Erythroblast (primary cell): ENCODE results near the gene THBS1.
A peak's percentile ranks its signal among the peaks of the same experiment; 100 is the strongest.

Experiments used
- DNase-seq, 2 experiments: peaks; one replicate each; lab custom pipeline; 2025; lab: John Stamatoyannopoulos, UW
- GATA1 ChIP-seq: IDR thresholded peaks from 2 replicates; pipeline ENCODE4 v1.6.1; 2011; ENCODE audit warnings: low read depth, mild to moderate bottlenecking, control low read depth, low read length, moderate library complexity
- POLR2A ChIP-seq: IDR thresholded peaks from 2 replicates; pipeline ENCODE4 v1.6.1; 2011; ENCODE audit warnings: mild to moderate bottlenecking, low read length

Gene THBS1

DNA sequence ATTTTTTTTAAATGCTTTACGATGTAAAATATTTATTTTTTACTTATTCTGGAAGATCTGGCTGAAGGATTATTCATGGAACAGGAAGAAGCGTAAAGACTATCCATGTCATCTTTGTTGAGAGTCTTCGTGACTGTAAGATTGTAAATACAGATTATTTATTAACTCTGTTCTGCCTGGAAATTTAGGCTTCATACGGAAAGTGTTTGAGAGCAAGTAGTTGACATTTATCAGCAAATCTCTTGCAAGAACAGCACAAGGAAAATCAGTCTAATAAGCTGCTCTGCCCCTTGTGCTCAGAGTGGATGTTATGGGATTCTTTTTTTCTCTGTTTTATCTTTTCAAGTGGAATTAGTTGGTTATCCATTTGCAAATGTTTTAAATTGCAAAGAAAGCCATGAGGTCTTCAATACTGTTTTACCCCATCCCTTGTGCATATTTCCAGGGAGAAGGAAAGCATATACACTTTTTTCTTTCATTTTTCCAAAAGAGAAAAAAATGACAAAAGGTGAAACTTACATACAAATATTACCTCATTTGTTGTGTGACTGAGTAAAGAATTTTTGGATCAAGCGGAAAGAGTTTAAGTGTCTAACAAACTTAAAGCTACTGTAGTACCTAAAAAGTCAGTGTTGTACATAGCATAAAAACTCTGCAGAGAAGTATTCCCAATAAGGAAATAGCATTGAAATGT lies 15.6 kb downstream of the THBS1 start:
- no peak for DNase-seq
- TF ChIP-seq GATA1, result no peak
- TF ChIP-seq POLR2A, result no peak

DNA sequence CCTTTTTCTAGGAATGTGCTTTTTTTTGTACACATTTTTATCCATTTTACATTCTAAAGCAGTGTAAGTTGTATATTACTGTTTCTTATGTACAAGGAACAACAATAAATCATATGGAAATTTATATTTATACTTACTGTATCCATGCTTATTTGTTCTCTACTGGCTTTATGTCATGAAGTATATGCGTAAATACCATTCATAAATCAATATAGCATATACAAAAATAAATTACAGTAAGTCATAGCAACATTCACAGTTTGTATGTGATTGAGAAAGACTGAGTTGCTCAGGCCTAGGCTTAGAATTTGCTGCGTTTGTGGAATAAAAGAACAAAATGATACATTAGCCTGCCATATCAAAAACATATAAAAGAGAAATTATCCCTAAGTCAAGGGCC lies 16.5 kb downstream of the THBS1 start:
- TF ChIP-seq GATA1, result no peak
- TF ChIP-seq POLR2A, result no peak
- no peak for DNase-seq

DNA sequence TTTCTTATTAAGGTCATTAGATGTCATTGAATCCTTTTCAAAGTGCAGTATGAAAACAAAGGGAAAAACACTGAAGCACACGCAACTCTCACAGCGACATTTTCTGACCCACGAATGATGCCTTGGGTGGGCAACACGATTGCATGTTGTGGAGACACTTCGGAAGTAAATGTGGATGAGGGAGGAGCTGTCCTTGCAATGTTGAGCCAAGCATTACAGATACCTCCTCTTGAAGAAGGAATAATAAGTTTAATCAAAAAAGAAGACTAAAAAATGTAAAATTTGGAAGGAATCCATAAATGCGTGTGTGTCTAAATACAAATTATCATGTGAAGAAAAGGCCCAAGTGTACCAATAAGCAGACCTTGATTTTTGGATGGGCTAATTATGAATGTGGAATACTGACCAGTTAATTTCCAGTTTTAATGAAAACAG lies 16.9 kb downstream of the THBS1 start:
- no peak for DNase-seq
- TF ChIP-seq POLR2A (no peak), GATA1 (no peak)

DNA sequence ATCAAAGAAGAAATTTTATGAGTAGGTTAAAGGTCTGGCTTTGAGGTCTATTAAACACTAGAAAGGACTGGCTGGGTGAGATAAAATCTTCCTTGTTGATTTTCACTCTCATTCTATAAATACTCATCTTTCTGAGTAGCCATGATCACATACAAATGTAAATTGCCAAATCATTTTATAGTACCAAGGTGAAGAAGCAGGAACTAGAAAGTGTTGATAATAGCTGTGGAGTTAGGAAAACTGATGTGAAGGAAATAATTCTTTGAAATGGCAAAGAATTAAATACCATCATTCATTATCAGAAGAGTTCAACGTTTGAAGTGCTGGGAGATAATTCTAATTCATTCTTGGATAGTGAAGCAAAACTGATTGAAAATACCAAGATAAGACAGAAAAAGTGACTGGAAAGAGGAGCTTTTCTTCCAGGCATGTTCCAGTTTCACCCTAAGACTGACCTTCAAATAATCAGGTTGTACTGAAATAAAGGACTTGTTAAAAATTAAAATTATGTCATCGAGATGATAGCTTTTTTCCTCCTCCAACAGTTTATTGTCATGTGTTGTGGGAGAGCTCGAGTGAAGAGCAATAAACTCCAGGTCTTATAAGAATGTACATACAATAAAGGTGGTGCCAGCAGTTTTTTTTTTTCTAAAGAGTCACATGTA lies 17.4 kb downstream of the THBS1 start:
- no peak for DNase-seq
- peak; percentile 36 for TF ChIP-seq POLR2A
- no peak for TF ChIP-seq GATA1

DNA sequence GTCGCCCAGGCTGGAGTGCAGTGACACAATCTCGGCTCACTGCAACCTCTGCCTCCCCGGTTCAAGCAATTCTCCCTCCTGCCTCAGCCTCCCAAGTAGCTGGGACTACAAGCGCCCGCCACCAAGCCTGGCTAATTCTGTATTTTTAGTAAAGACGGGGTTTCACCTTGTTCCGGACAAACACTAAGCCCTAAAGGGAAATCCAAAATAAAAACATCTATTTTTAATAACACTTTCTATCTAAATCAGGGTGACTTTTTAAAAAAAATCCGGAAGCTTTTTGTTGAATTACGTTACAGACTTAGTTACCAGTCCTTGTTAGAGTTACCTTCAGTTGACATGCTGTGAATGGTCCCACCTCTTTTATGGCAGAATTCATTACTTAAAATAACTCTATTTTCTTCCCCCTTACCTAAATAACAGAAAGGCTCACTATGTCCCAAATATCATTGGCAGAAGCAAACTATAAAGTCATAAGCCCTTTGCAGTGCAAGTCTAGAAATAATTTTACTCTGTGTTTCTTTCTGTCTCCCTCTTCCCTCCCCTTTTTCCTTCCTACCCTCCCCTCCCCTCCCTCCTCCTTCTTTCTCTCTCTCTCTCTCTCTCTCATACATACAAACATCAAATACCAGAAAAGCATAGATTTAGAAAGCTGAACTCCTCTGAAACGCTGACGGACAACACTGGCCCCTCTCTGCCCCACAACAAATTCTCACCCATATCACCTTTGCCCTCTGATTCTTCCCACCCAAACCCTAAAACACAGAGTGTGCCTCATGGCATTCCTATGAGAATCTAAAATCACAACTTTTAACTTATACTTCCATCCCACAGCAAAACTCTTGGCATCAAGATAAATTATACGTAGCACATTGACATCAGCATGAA lies 18.3 kb downstream of the THBS1 start:
- no peak for DNase-seq
- TF ChIP-seq GATA1, result no peak
- TF ChIP-seq POLR2A, result no peak

DNA sequence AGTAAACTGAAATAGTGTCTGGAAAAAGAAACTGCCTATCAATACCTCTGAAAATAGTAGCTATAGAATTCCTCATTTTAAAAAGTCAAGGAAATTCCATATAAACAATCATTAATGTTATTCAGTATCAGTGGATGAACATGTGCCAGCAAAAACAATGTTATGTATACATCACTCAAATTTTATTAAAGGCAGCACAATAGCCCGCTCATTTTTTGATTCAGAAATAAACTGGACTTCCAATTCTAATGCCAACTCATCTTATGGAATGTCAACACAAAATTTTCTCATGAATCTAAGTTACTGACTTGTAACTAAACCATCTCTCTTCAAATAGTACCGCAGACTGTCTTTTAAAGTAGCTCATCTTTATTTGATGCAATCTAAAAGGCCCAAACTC lies 19.0 kb downstream of the THBS1 start:
- TF ChIP-seq GATA1 (no peak), POLR2A (no peak)
- no peak for DNase-seq

DNA sequence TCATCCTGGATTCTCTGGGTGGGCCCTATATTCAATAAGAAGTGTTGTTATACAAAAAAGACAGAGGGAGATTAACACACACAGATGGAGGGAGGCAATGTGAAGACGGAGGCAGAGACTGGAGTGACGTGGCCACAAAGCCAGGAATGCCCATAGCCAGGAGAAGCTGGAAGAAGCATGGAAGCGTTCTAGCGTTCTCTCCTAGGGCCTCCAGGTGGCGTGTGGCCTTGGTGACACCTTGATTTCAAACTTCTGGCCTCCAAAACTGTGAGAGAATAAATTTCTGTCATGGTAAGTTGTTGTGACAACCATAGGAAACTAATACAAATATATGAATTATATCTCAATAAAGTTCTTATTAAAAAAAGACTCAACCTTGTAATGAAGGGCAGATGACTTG lies 21.3 kb downstream of the THBS1 start:
- TF ChIP-seq POLR2A (no peak), GATA1 (no peak)

DNA sequence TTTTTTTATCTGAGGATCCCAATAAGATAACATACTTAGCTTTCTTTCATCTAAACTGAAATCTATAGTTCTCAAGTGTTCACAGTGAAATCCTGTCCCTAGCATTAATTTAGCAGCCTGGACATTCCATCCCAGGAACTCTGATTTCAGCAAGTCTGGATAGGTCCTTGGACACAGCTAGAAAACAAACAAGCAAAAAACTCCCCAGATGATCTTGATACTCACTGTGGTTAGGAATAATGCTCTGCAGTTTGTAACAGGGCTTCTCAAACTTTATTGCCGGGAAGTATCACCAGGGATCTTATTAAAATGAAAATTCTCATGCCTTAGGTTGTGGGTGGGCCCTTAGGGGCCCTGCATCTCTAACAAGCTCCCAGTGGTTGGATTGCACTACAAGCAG lies 24.3 kb downstream of the THBS1 start:
- DNase-seq, result no peak
- TF ChIP-seq GATA1, result no peak
- TF ChIP-seq POLR2A, result no peak

More for the DNA sequence above, 21.3 kb downstream of the THBS1 start:
- DNase-seq, result no peak

DNA sequence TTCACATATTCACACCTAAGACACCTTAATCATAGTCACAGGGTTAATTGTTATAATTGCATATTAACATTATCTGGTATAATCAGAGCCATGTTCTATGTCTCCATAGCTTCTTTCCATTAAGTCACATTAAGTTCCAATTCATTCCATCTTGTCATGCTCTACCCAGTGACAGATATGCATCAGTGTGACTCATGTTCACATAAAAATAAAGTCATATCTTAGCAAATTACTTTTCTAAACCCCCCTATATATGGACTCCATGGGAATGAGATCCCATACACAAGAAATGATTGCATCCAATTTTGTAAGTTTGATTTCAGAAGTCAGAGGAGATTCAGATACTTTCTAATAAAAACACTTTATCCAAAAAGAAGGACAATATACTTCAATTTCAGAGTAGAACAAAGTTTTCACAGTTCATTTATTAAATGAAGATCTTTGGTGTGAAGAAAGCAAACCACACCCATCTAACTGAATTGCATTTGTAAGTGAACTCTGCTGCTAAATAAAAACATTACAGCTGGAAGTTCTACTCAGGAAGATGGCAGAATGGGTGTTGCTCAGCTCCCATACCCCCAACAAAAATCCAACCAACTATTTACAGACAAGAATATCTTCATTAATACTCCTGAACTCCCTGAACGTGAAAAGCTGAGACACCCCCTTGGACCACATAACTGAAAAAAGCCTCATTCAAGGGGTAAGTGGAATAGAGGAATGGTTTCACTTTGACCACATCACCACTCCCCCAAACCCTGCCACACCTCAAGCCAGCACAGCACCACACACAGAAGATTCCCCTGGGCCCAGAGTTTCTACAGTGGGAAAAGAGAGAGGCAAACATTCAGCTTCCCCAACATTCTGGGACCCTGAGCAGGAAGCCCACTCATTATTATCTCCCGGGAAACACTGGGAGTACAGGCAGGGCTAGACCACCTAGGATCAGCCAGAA lies 27.6 kb downstream of the THBS1 start:
- TF ChIP-seq POLR2A (no peak), GATA1 (no peak)
- no peak for DNase-seq

DNA sequence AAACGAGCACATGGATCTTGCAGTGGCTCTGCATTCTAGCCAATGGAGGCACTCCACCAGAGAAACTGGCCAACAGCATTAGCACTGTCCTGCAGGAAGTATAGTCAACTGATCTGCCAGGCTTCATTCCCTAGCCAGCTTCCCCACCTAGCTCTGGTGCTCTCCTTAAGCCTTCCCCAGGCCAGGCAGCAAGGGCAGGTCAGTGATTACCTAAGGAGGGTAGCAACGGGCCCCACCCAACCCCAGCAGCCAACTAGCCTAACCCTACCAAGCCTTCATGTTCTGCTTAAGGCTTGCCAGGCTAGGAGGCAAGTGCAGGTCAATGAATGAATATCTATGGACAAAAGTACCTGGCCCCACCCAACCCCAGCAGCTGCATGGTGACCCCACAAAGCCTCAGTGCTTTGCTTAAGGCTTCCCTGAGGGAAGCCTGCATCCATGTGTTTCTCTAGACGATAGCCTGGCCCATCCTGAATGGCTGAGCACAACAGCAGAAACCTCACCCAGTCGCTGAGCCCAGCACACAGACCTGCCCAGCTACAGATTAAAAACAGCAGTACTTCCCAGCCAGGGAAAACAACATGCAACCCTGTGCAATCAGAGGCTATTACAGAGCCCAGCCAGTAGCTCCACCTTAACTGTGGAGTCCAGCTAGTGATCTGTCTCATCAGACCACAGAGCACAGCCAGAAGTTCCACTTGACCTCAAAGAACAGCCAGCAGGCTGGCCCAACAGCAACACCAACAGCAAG lies 28.5 kb downstream of the THBS1 start:
- TF ChIP-seq GATA1 (no peak), POLR2A (no peak)
- no peak for DNase-seq

DNA sequence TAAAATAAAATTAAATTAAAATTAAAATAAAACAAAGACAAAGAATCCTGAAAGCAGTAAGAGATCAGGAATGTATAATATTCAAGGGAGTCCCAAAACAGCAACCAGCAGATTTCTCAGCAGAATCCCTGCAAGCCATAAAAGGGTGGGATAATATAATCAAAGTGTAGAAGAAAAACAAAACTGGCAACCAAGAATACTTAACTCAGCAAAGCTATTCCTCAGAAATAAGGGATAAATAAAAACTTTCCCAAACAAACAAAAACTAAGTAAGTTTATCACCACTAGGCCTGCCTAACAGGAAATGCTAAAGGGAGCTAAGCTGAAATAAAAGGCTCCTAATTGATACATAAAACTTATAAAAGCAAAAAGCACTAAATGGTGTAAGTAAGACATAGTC lies 29.8 kb downstream of the THBS1 start:
- TF ChIP-seq POLR2A, result no peak
- TF ChIP-seq GATA1, result no peak
- no peak for DNase-seq

DNA sequence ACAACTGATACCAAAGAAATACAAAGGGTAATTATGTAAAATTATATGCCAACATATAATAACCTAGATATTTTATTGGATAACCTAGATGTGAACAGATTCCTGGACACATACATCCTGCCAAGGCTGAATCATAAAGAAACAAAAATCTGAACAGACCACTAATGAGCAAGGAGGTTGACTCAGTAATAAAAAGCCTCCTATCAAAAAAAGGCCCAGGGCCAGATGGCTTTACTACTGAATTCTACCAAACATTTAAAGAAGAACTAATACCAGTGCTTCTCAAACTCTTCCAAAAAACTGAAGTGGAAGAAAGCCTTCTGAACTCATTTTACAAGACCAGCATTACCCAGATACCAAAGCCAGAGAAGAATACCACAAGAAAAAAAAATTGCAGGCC lies 32.4 kb downstream of the THBS1 start:
- TF ChIP-seq GATA1, result no peak
- TF ChIP-seq POLR2A, result no peak
- DNase-seq, result no peak
